GM23338 (cell line): ENCODE data around the gene USPL1. TPM values are rescaled to one million over a fixed set of nuclear protein-coding genes. Genes with fewer than 3 reads are reported as not detected.

Experiments
- ATAC-seq: fragments of 200-7000 bp; cut with Tn5 transposase; 3 replicates; pipeline ENCODE4 v1.9.1; 2020
- DNase-seq: peaks from one replicate; pipeline ENCODE4 v3.0.0-alpha.2; 2015; ENCODE audit warnings: low spot score
- H2AFZ ChIP-seq: fragments of 200-600 bp; sonication (generic); 2 replicates; pipeline ENCODE4 v1.8.0; 2016; ENCODE audit warnings: antibody characterized with exemption, mild to moderate bottlenecking, moderate library complexity
- H3F3A ChIP-seq: fragments of 200-600 bp; sonication (generic); replicated peaks from 2 replicates; pipeline ENCODE4 v1.8.0; 2017; ENCODE audit warnings: antibody characterized with exemption, mixed run types, low read depth
- H3K27ac ChIP-seq: fragments of 200-600 bp; sonication (generic); 2 replicates; pipeline ENCODE4 v1.6.1; 2016; ENCODE audit warnings: low read depth
- H3K27me3 ChIP-seq: fragments of 200-600 bp; sonication (generic); 2 replicates; pipeline ENCODE4 v1.8.0; 2016; ENCODE audit warnings: mild to moderate bottlenecking, mixed run types, moderate library complexity; ENCODE audit not compliant: insufficient read depth
- H3K36me3 ChIP-seq: fragments of 200-600 bp; sonication (generic); 2 replicates; pipeline ENCODE4 v1.8.0; 2016; ENCODE audit warnings: mild to moderate bottlenecking; ENCODE audit not compliant: insufficient read depth
- H3K4me1 ChIP-seq: fragments of 200-600 bp; sonication (generic); 2 replicates; pipeline ENCODE4 v1.8.0; 2016; ENCODE audit warnings: mild to moderate bottlenecking, moderate library complexity; ENCODE audit not compliant: insufficient read depth
- H3K4me2 ChIP-seq: fragments of 200-600 bp; sonication (generic); 2 replicates; pipeline ENCODE4 v1.7.1; 2017; ENCODE audit warnings: mixed run types
- H3K4me3 ChIP-seq: fragments of 200-600 bp; sonication (generic); 2 replicates; pipeline ENCODE4 v1.6.1; 2016; ENCODE audit warnings: mixed run types
- H3K79me2 ChIP-seq: fragments of 200-600 bp; sonication (generic); replicated peaks from 2 replicates; pipeline ENCODE4 v1.8.0; 2017; ENCODE audit warnings: mild to moderate bottlenecking; ENCODE audit not compliant: insufficient read depth
- H3K9me2 ChIP-seq: fragments of 200-600 bp; sonication (generic); 2 replicates; pipeline ENCODE4 v1.8.0; 2017; ENCODE audit not compliant: insufficient read depth
- H4K20me1 ChIP-seq: fragments of 200-600 bp; sonication (generic); replicated peaks from 2 replicates; pipeline ENCODE4 v1.8.0; 2017; ENCODE audit warnings: mild to moderate bottlenecking; ENCODE audit not compliant: insufficient read depth
- H3K27ac Mint-ChIP-seq: 2 replicates; pipeline ENCODE4 v1.8.0; 2020; ENCODE audit warnings: inconsistent platforms, mild to moderate bottlenecking, moderate library complexity, mixed read lengths
- H3K27me3 Mint-ChIP-seq: 3 replicates; pipeline ENCODE4 v1.8.0; 2022; ENCODE audit warnings: low read depth, mild to moderate bottlenecking, moderate library complexity, mixed read lengths, inconsistent platforms; ENCODE audit not compliant: insufficient read depth, poor library complexity
- H3K36me3 Mint-ChIP-seq: 3 replicates; pipeline ENCODE4 v1.8.0; 2021; ENCODE audit warnings: low read depth, mild to moderate bottlenecking, inconsistent platforms, moderate library complexity, mixed read lengths
- H3K4me1 Mint-ChIP-seq: 3 replicates; pipeline ENCODE4 v1.8.0; 2020; ENCODE audit warnings: mild to moderate bottlenecking, inconsistent platforms, mixed read lengths
- H3K4me3 Mint-ChIP-seq: 3 replicates; pipeline ENCODE4 v1.8.0; 2021; ENCODE audit warnings: moderate library complexity, mild to moderate bottlenecking, inconsistent platforms, mixed read lengths
- H3K9me3 Mint-ChIP-seq: 3 replicates; pipeline ENCODE4 v1.8.0; 2020; ENCODE audit warnings: moderate library complexity, mild to moderate bottlenecking, inconsistent platforms, mixed read lengths
- CTCF ChIP-seq, 2 experiments: fragments of 200-600 bp in 1 of 2; sonication (generic) in 1 of 2; conservative IDR thresholded peaks; 2 replicates each; pipeline versions ENCODE4 v1.5.1 to v1.6.1; 2016 to 2017; ENCODE audit warnings: antibody characterized with exemption in 2 of 2, low read depth in 2 of 2, mild to moderate bottlenecking in 2 of 2, moderate library complexity in 1 of 2
- ETS1 ChIP-seq: IDR thresholded peaks from 2 replicates; pipeline ENCODE4 v1.6.1; 2016; ENCODE audit warnings: antibody characterized with exemption
- EZH2phosphoT487 ChIP-seq: fragments of 200-600 bp; sonication (generic); IDR thresholded peaks from one replicate; pipeline ENCODE4 v1.8.1; 2018; ENCODE audit warnings: antibody characterized with exemption; ENCODE audit not compliant: unreplicated experiment
- REST ChIP-seq: IDR thresholded peaks from one replicate; pipeline ENCODE4 v1.6.1; 2018; ENCODE audit warnings: antibody characterized with exemption; ENCODE audit not compliant: unreplicated experiment
- STAT1 ChIP-seq: IDR thresholded peaks from one replicate; pipeline ENCODE4 v1.6.1; 2016; ENCODE audit warnings: antibody characterized with exemption; ENCODE audit not compliant: unreplicated experiment
- ZNF114 ChIP-seq: fragments of 250-450 bp; sonication (Bioruptor Pico); IDR thresholded peaks from 2 replicates; pipeline ENCODE4 v1.5.0; 2020; ENCODE audit warnings: mild to moderate bottlenecking, moderate library complexity
- ZNF331 ChIP-seq: fragments of 250-450 bp; sonication (Bioruptor Pico); IDR thresholded peaks from 2 replicates; pipeline ENCODE4 v1.5.0; 2020; ENCODE audit warnings: low read depth, mild to moderate bottlenecking, moderate library complexity
- ZNF462 ChIP-seq: fragments of 250-450 bp; sonication (Bioruptor Pico); IDR thresholded peaks from 2 replicates; pipeline ENCODE4 v1.5.0; 2020; ENCODE audit warnings: mild to moderate bottlenecking, moderate library complexity
- polyA plus RNA-seq: library from polyadenylated mRNA; unstranded; fragments of >200 nt; fragmentation: Nextera tagmentation; extraction: Ambion mirVana; gene quantifications from 2 replicates; pipeline ENCODE4 v1.2.1, GENCODE V29; 2016
- total RNA-seq: library from RNA; depleted of rRNA; stranded (reverse); fragments of >200 nt; shearing (Covaris generic); gene quantifications from 2 replicates; pipeline ENCODE4 v1.2.3, GENCODE V29; 2014

Gene USPL1
- total and polyA plus RNA-seq, 2 experiments from 2014 or later, result 12.4 to 24.1 TPM

- TF ChIP-seq CTCF (conservative IDR thresholded peaks at IDR 0.05; ENCODE audit: low read depth in 2 of 2) (no peak), REST (no peak), ZNF114 (CRISPR knock-in tag) (no peak), EZH2phosphoT487 (no peak), ZNF331 (CRISPR knock-in tag) (no peak), STAT1 (no peak), ETS1 (no peak)
These were observed 50.6 kb downstream of the USPL1 start (continued) for GRCh38 chr13:30668312-30668711.

GRCh38 chr13:30671271-30671815, 53.6 kb downstream of the USPL1 start:
- Histone ChIP-seq H3K4me1 (0 out of 2 replicates have a peak, but pooled peaks cover 4% of the 10 kb centered on the region), H3K4me2 (no peak overlapping the region), H3K79me2 (no peaks in the 10 kb centered on the region), H3K36me3 (no peaks in the 10 kb centered on the region), H2AFZ (no peak overlapping the region), H3K27me3 (peaks cover 11% of the 10 kb centered on the region), H3K27ac (no peak overlapping the region), H3K4me3 (no peak overlapping the region), H3K9me2 (no peaks in the 10 kb centered on the region), H4K20me1 (no peaks in the 10 kb centered on the region), H3F3A (no peaks in the 10 kb centered on the region)
- Mint-ChIP-seq H3K27me3 (peaks cover 17% of the 10 kb centered on the region), H3K4me3 (no peak overlapping the region), H3K27ac (no peak overlapping the region), H3K4me1 (peaks cover 3% of the 10 kb centered on the region; the same call in 1 of the 3 replicates), H3K9me3 (no peaks in the 10 kb centered on the region), H3K36me3 (no peaks in the 10 kb centered on the region)
- TF ChIP-seq ZNF462 (no peak), ZNF114 (CRISPR knock-in tag) (no peak), ETS1 (no peak)
- DNase-seq, result no peak
- no peak for ATAC-seq
